Limb (tissue), 2 donors: ENCODE measurements around the gene RSPH10B2.
"Not testable (repeated sequence)": the region's sequence is repeated elsewhere in the genome, so short reads cannot be mapped to it uniquely, and the experiment has no call there.

Source experiments
- DNase-seq, 2 donors: peaks; one replicate each; pipeline ENCODE4 v3.0.0-alpha.2; 2016; ENCODE audit errors: extremely low spot score in 2 of 2

RSPH10B2 gene

GRCh38 chr7:6789353-6789752, 35.5 kb downstream of the RSPH10B2 start:
- DNase-seq = not testable (repeated sequence)

GRCh38 chr7:6792113-6792872, 38.4 kb downstream of the RSPH10B2 start:
- not testable (repeated sequence) for DNase-seq

GRCh38 chr7:6794276-6794675, 40.4 kb downstream of the RSPH10B2 start:
- DNase-seq = not testable (repeated sequence)

- DNase-seq = not testable (repeated sequence)
Observed at GRCh38 chr7:6797218-6797617, 43.3 kb downstream of the RSPH10B2 start.

GRCh38 chr7:6798047-6798446, 44.1 kb downstream of the RSPH10B2 start:
- DNase-seq = not testable (repeated sequence)

GRCh38 chr7:6799887-6800286, 46.0 kb downstream of the RSPH10B2 start:
- DNase-seq = not testable (repeated sequence)

GRCh38 chr7:6800331-6800730, 46.4 kb downstream of the RSPH10B2 start:
- not testable (repeated sequence) for DNase-seq

- DNase-seq = not testable (repeated sequence)
Observed at GRCh38 chr7:6807393-6807918, 53.6 kb downstream of the RSPH10B2 start.

- DNase-seq = not testable (repeated sequence)
Observed at GRCh38 chr7:6807959-6808358, 54.1 kb downstream of the RSPH10B2 start.

GRCh38 chr7:6813011-6813410, 59.1 kb downstream of the RSPH10B2 start:
- DNase-seq = not testable (repeated sequence)

- DNase-seq = not testable (repeated sequence)
Observed at GRCh38 chr7:6815470-6815869, 61.6 kb downstream of the RSPH10B2 start.

GRCh38 chr7:6821622-6822021, 67.7 kb downstream of the RSPH10B2 start:
- not testable (repeated sequence) for DNase-seq

- DNase-seq = not testable (repeated sequence)
Observed at GRCh38 chr7:6825236-6826125, 71.6 kb downstream of the RSPH10B2 start.

- DNase-seq = peak; percentile 62 to 76
Observed at GRCh38 chr7:6826151-6826550, 72.2 kb downstream of the RSPH10B2 start, which contains the start of gene CCZ1B. TSS of gene CCZ1B (minus strand) at chr7:6826275. CDS start at chr7:6826197, 78 bp downstream.

- DNase-seq = peak in 1 of 2 donors; percentile 45
Observed at GRCh38 chr7:6827180-6827579, 73.3 kb downstream of the RSPH10B2 start.

- not testable (repeated sequence) for DNase-seq
Observed at GRCh38 chr7:6829616-6830015, 75.7 kb downstream of the RSPH10B2 start.

GRCh38 chr7:6830026-6830425, 76.1 kb downstream of the RSPH10B2 start:
- DNase-seq = not testable (repeated sequence)

- DNase-seq = no peak
Observed at GRCh38 chr7:6831018-6831725, 77.3 kb downstream of the RSPH10B2 start.

- no peak for DNase-seq
Observed at GRCh38 chr7:6833636-6834035, 79.7 kb downstream of the RSPH10B2 start.

- DNase-seq = not testable (repeated sequence)
Observed at GRCh38 chr7:6835521-6835920, 81.6 kb downstream of the RSPH10B2 start.

- not testable (repeated sequence) for DNase-seq
Observed at GRCh38 chr7:6837081-6837480, 83.2 kb downstream of the RSPH10B2 start.
